H1 (cell line): Measurements from ENCODE around the gene TAF13. TPM values are rescaled to one million over a fixed set of nuclear protein-coding genes. Genes with fewer than 3 reads are reported as not detected.

ENCODE experiments used
- CTCF ChIA-PET: fragments of 300-600 bp; sonication (Branson Sonifier 250); formaldehyde crosslinking; loops from one replicate; lab custom pipeline; 2021; ENCODE audit not compliant: partially characterized antibody; lab: Charles Lee
- POLR2A ChIA-PET: fragments of 300-600 bp; sonication (Branson Sonifier 250); formaldehyde crosslinking; loops from one replicate; lab custom pipeline; 2021; ENCODE audit warnings: inconsistent platforms; ENCODE audit not compliant: partially characterized antibody; lab: Charles Lee
- DNase-seq, 2 experiments: peaks; one replicate each; pipeline versions ENCODE4 v3.0.0 to v3.0.0-alpha.2; 2010 to 2022; ENCODE audit warnings: low spot score in 2 of 2, low read depth in 1 of 2, mixed read lengths in 1 of 2
- FAIRE-seq: peaks from 2 replicates; lab custom pipeline; 2011; peaks lifted over from hg19 to GRCh38; lab: Jason Lieb, UNC
- H2AFZ ChIP-seq: 2 replicates; pipeline ENCODE4 v1.8.1; 2012; ENCODE audit warnings: low read length, inconsistent platforms
- H2AK5ac ChIP-seq: 2 replicates; pipeline ENCODE4 v1.6.1; 2013; ENCODE audit warnings: low read depth, low read length
- H2BK120ac ChIP-seq: replicated peaks from 2 replicates; pipeline ENCODE3; 2013; ENCODE audit warnings: low read depth, low read length, inconsistent platforms
- H2BK12ac ChIP-seq: 2 replicates; pipeline ENCODE4 v1.6.1; 2013; ENCODE audit warnings: low read depth, low read length
- H2BK15ac ChIP-seq: 2 replicates; pipeline ENCODE4 v1.6.1; 2013; ENCODE audit warnings: low read length
- H2BK20ac ChIP-seq: 2 replicates; pipeline ENCODE4 v1.6.1; 2013; ENCODE audit warnings: low read length
- H2BK5ac ChIP-seq: 2 replicates; pipeline ENCODE4 v1.6.1; 2013; ENCODE audit warnings: low read depth, low read length
- H3K14ac ChIP-seq: 2 replicates; pipeline ENCODE4 v1.6.1; 2013; ENCODE audit warnings: inconsistent platforms; ENCODE audit not compliant: insufficient read length
- H3K18ac ChIP-seq: 2 replicates; pipeline ENCODE4 v1.6.1; 2013; ENCODE audit warnings: low read length; ENCODE audit errors: extremely low read depth
- H3K23ac ChIP-seq: 2 replicates; pipeline ENCODE4 v1.6.1; 2013; ENCODE audit warnings: inconsistent platforms; ENCODE audit not compliant: insufficient read length
- H3K23me2 ChIP-seq: 2 replicates; pipeline ENCODE4 v1.6.1; 2013; ENCODE audit warnings: low read depth, low read length
- H3K27ac ChIP-seq: 2 replicates; pipeline ENCODE4 v1.6.1; 2011; ENCODE audit warnings: low read depth, low read length, inconsistent platforms
- H3K27me3 ChIP-seq, 4 experiments: replicated peaks in 1 of 4; 1 replicate in 1 of 4; 2 replicates in 3 of 4; pipeline versions ENCODE4 v1.6.1 to v1.8.1; 2011 to 2013; ENCODE audit warnings: low read length in 3 of 4, mild to moderate bottlenecking in 3 of 4, inconsistent platforms in 2 of 4, mixed read lengths in 2 of 4, moderate library complexity in 1 of 4; ENCODE audit not compliant: control insufficient read depth in 3 of 4, insufficient read depth in 3 of 4; ENCODE audit errors: extremely low read depth in 1 of 4
- H3K36me3 ChIP-seq, 4 experiments: 2 replicates each; pipeline versions ENCODE4 v1.6.1 to v1.8.1; 2011 to 2013; ENCODE audit warnings: mild to moderate bottlenecking in 4 of 4, low read length in 3 of 4, moderate library complexity in 2 of 4, control low read depth in 1 of 4, inconsistent platforms in 1 of 4; ENCODE audit not compliant: insufficient read depth in 4 of 4, control insufficient read depth in 2 of 4
- H3K4ac ChIP-seq: replicated peaks from 2 replicates; pipeline ENCODE3; 2013; ENCODE audit warnings: low read length, low read depth, mixed read lengths, inconsistent platforms; ENCODE audit not compliant: insufficient read length
- H3K4me1 ChIP-seq, 4 experiments: replicated peaks in 1 of 4; 1 replicate in 1 of 4; 2 replicates in 3 of 4; pipeline versions ENCODE4 v1.6.1 to v1.8.1; 2011 to 2013; ENCODE audit warnings: low read length in 3 of 4, inconsistent platforms in 2 of 4, mixed read lengths in 1 of 4; ENCODE audit not compliant: insufficient read depth in 4 of 4, control insufficient read depth in 3 of 4
- H3K4me2 ChIP-seq, 2 experiments: 2 replicates each; pipeline versions ENCODE4 v1.6.1 to v1.8.1; 2011 to 2013; ENCODE audit warnings: low read depth in 2 of 2, low read length in 2 of 2, control low read depth in 1 of 2, inconsistent platforms in 1 of 2, mild to moderate bottlenecking in 1 of 2; ENCODE audit not compliant: insufficient read depth in 1 of 2
- H3K4me3 ChIP-seq, 4 experiments: fragments of 200-600, 300-600 bp in 1 of 4; sonication (generic), shearing (Covaris generic), sonication (Bioruptor Twin) in 1 of 4; 2 replicates each; pipeline versions ENCODE4 v1.5.1 to v1.8.1; 2011 to 2016; ENCODE audit warnings: low read length in 4 of 4, low read depth in 3 of 4, control low read depth in 2 of 4, inconsistent platforms in 2 of 4, mild to moderate bottlenecking in 2 of 4, mixed read lengths in 1 of 4, moderate library complexity in 1 of 4; ENCODE audit not compliant: insufficient read depth in 2 of 4; ENCODE audit errors: extremely low read depth in 1 of 4
- H3K56ac ChIP-seq: replicated peaks from 2 replicates; pipeline ENCODE3; 2013; ENCODE audit warnings: low read depth, mild to moderate bottlenecking, mixed read lengths, low read length, inconsistent platforms; ENCODE audit not compliant: insufficient read length
- H3K79me1 ChIP-seq: 2 replicates; pipeline ENCODE4 v1.6.1; 2013; ENCODE audit warnings: low read depth, low read length, control low read depth
- H3K79me2 ChIP-seq, 2 experiments: 2 replicates each; pipeline versions ENCODE4 v1.6.1 to v1.8.1; 2012 to 2013; ENCODE audit warnings: low read length in 2 of 2, mild to moderate bottlenecking in 2 of 2, inconsistent platforms in 1 of 2; ENCODE audit not compliant: insufficient read depth in 2 of 2, control insufficient read depth in 1 of 2
- H3K9ac ChIP-seq, 4 experiments: replicated peaks in 1 of 4; 1 replicate in 1 of 4; 2 replicates in 3 of 4; pipeline versions ENCODE4 v1.6.1 to v1.8.1; 2011 to 2013; ENCODE audit warnings: low read depth in 3 of 4, low read length in 3 of 4, control low read depth in 2 of 4, mild to moderate bottlenecking in 2 of 4, moderate library complexity in 2 of 4, inconsistent platforms in 1 of 4; ENCODE audit errors: extremely low read depth in 1 of 4
- H3K9me3 ChIP-seq, 2 experiments: 2 replicates each; pipeline versions ENCODE4 v1.6.1 to v1.8.1; 2012 to 2013; ENCODE audit warnings: mild to moderate bottlenecking in 2 of 2, moderate library complexity in 2 of 2, control low read depth in 1 of 2, inconsistent platforms in 1 of 2, low read depth in 1 of 2, low read length in 1 of 2, mixed read lengths in 1 of 2; ENCODE audit not compliant: insufficient read depth in 2 of 2
- H4K20me1 ChIP-seq, 2 experiments: replicated peaks in 1 of 2; 2 replicates each; pipeline versions ENCODE3 to v1.8.1; 2011 to 2013; ENCODE audit warnings: inconsistent platforms in 2 of 2, low read length in 2 of 2, mild to moderate bottlenecking in 1 of 2; ENCODE audit not compliant: insufficient read depth in 2 of 2, control insufficient read depth in 1 of 2
- H4K5ac ChIP-seq: 2 replicates; pipeline ENCODE4 v1.6.1; 2013; ENCODE audit warnings: low read length, low read depth, mixed read lengths, inconsistent platforms; ENCODE audit not compliant: insufficient read length
- H4K8ac ChIP-seq: 2 replicates; pipeline ENCODE4 v1.8.0; 2013; ENCODE audit warnings: mild to moderate bottlenecking, moderate library complexity, low read length, inconsistent platforms; ENCODE audit not compliant: insufficient read depth; ENCODE audit errors: extremely low read depth
- H4K91ac ChIP-seq: replicated peaks from 2 replicates; pipeline ENCODE3; 2013; ENCODE audit warnings: low read length, mixed read lengths, inconsistent platforms; ENCODE audit not compliant: insufficient read length
- CTCF ChIP-seq, 3 experiments: IDR thresholded peaks; 1 replicate in 2 of 3; 2 replicates in 1 of 3; pipeline versions ENCODE4 v1.5.1 to v1.6.1; 2011; ENCODE audit warnings: low read length in 3 of 3, mild to moderate bottlenecking in 3 of 3, inconsistent platforms in 2 of 3, low read depth in 1 of 3, moderate library complexity in 1 of 3; ENCODE audit not compliant: insufficient read depth in 1 of 3; ENCODE audit errors: control extremely low read depth in 1 of 3
- EP300 ChIP-seq, 2 experiments: IDR thresholded peaks; 1 replicate in 1 of 2; 2 replicates in 1 of 2; pipeline ENCODE4 v1.6.1; 2011 to 2012; ENCODE audit warnings: low read depth in 2 of 2, low read length in 2 of 2, mild to moderate bottlenecking in 2 of 2, borderline replicate concordance in 1 of 2, inconsistent platforms in 1 of 2, moderate library complexity in 1 of 2
- KDM5A ChIP-seq: fragments of 200-600 bp; IDR thresholded peaks from 2 replicates; pipeline ENCODE4 v1.7.1; 2012; ENCODE audit warnings: mild to moderate bottlenecking, low read length, inconsistent platforms, mixed read lengths
- RAD21 ChIP-seq, 2 experiments: IDR thresholded peaks in 1 of 2; conservative IDR thresholded peaks in 1 of 2; 2 replicates each; pipeline ENCODE4 v1.6.1; 2011; ENCODE audit warnings: low read depth in 2 of 2, low read length in 2 of 2, improper control_type of control experiment in 1 of 2, inconsistent platforms in 1 of 2, mild to moderate bottlenecking in 1 of 2, moderate library complexity in 1 of 2
- RFX5 ChIP-seq: IDR thresholded peaks from 2 replicates; pipeline ENCODE4 v1.6.1; 2011; ENCODE audit warnings: low read depth, low read length, improper control_type of control experiment, borderline replicate concordance
- RNF2 ChIP-seq: fragments of 200-900, 300-1000 bp; sonication (generic); IDR thresholded peaks from 2 replicates; pipeline ENCODE4 v1.7.1; 2016; ENCODE audit warnings: borderline replicate concordance, low read depth, mild to moderate bottlenecking, antibody characterized with exemption, low read length; ENCODE audit not compliant: poor library complexity, severe bottlenecking; ENCODE audit errors: missing control alignments
- RXRA ChIP-seq: IDR thresholded peaks from 2 replicates; pipeline ENCODE4 v1.6.1; 2011; ENCODE audit warnings: low read depth, mild to moderate bottlenecking, low read length, moderate library complexity; ENCODE audit not compliant: insufficient read depth
- SIX5 ChIP-seq: IDR thresholded peaks from 2 replicates; pipeline ENCODE4 v1.6.1; 2011; ENCODE audit warnings: mild to moderate bottlenecking, low read depth, low read length
- TCF12 ChIP-seq: IDR thresholded peaks from 2 replicates; pipeline ENCODE4 v1.6.1; 2011; ENCODE audit warnings: low read depth, mild to moderate bottlenecking, low read length
- polyA plus RNA-seq, 7 experiments: library from polyadenylated mRNA; depleted of rRNA in 3 of 7; stranded (reverse) in 5 of 7; unstranded in 2 of 7; fragments of >200 nt in 5 of 7; fragments of 200-250 nt in 2 of 7; gene quantifications; 1 replicate in 5 of 7; 2 replicates in 1 of 7; 4 replicates in 1 of 7; pipeline versions ENCODE4 v1.2.1 to v1.2.3, GENCODE V29; 2011 to 2013; ENCODE audit warnings: missing spikeins in 2 of 7, mixed read lengths in 2 of 7
- total RNA-seq: library from RNA; stranded (reverse); fragmentation: NEBNext Ultra II Directional; extraction: Animal tissue kit (Norgen Biotek cat#: 25700); gene quantifications from 2 replicates; pipeline ENCODE4 v1.2.1, GENCODE V29; 2021

Gene TAF13
- total and polyA plus RNA-seq, 2 of the 8 experiments (the other 6 are each of a cell fraction or from before 2014, with no cell fraction given), result 13.1 to 41.7 TPM

- Histone ChIP-seq H3K23ac (no peak overlapping the region), H3K9me3 (no peaks in the 10 kb centered on the region), H2BK5ac (no peak overlapping the region), H2BK15ac (no peak overlapping the region), H3K4ac (no peak overlapping the region), H4K20me1 (no peaks in the 10 kb centered on the region), H3K18ac (no peak overlapping the region), H3K9ac (no peak overlapping the region), H4K5ac (no peak overlapping the region), H4K8ac (no peak overlapping the region), H3K27me3 (no peaks in the 10 kb centered on the region), H3K4me3 (no peak overlapping the region), H3K23me2 (no peaks in the 10 kb centered on the region), H4K91ac (no peak overlapping the region), H3K14ac (no peak overlapping the region), H2BK20ac (no peak overlapping the region), H3K56ac (no peak overlapping the region), H3K4me2 (no peak overlapping the region), H3K27ac (no peak overlapping the region), H3K79me2 (no peaks in the 10 kb centered on the region), H3K4me1 (no peaks in the 10 kb centered on the region), H3K36me3 (peaks cover 0 to 8% (median 2%) of the 10 kb centered on the region in 4 experiments; a peak in 3 of 8 replicates), H2BK12ac (no peak overlapping the region), H2AFZ (no peak overlapping the region), H3K79me1 (no peaks in the 10 kb centered on the region), H2AK5ac (no peak overlapping the region), H2BK120ac (no peak overlapping the region)
- CTCF ChIA-PET, result interaction anchor here (1.1 to 1.2 kb wide), 2 partner anchors 51 to 53 kb away, joined by 3 to 5 read pairs; a partner anchor contains a TSS
- no peak for TF ChIP-seq RAD21 (IDR thresholded peaks at IDR 0.05 in 1 of 2, conservative IDR thresholded peaks at IDR 0.05 in 1 of 2; ENCODE audit: low read depth in 2 of 2, low read length in 2 of 2)
- no peak for TF ChIP-seq CTCF (IDR thresholded peaks at IDR 0.05; ENCODE audit: control extremely low read depth in 1 of 3, insufficient read depth in 1 of 3, low read depth in 1 of 3, low read length in 3 of 3)
- TF ChIP-seq TCF12, result no peak
- no peak for TF ChIP-seq RXRA
- TF ChIP-seq RNF2, result no peak
- TF ChIP-seq KDM5A, result no peak
- TF ChIP-seq EP300 (IDR thresholded peaks at IDR 0.05; ENCODE audit: borderline replicate concordance in 1 of 2, low read depth in 2 of 2, low read length in 2 of 2), result no peak
- TF ChIP-seq RFX5, result no peak
- TF ChIP-seq SIX5, result no peak
- FAIRE-seq (no peak), DNase-seq (no peak)
- POLR2A ChIA-PET, result interaction anchor here (3.0 kb wide), 1 partner anchor 41 kb away, joined by 10 read pairs; no protein-coding TSS in a partner anchor
Measured at GRCh38 chr1:109059026-109059425, 16.8 kb downstream of the TAF13 start.
